IMR-90 (cell line): Measurements from ENCODE around the gene CNTNAP3. TPM values are rescaled to one million over a fixed set of nuclear protein-coding genes. Genes with fewer than 3 reads are reported as not detected.
"Not testable (repeated sequence)": the region's sequence is repeated elsewhere in the genome, so short reads cannot be mapped to it uniquely, and the experiment has no call there.

ENCODE experiments used
- ATAC-seq: fragments of 200-7000 bp; cut with Tn5 transposase; 2 replicates; pipeline ENCODE4 v1.9.1; 2020; ENCODE audit warnings: low read depth, mild to moderate bottlenecking, moderate library complexity
- BruUV-seq: library from RNA; stranded (reverse); fragments of 400-500 nt; replicated peaks from 2 replicates; lab custom pipeline; 2021; lab: Mats Ljungman, UMichigan
- CTCF ChIA-PET: fragments of 300-600 bp; formaldehyde crosslinking; extraction: SDS; loops from one replicate; lab custom pipeline; 2021; ENCODE audit warnings: antibody characterized with exemption; lab: Yijun Ruan, JAX
- POLR2A ChIA-PET: fragments of 300-600 bp; sonication (Branson Sonifier 250); formaldehyde crosslinking; loops from one replicate; lab custom pipeline; 2022; ENCODE audit warnings: antibody characterized with exemption; ENCODE audit not compliant: unreplicated experiment; lab: Charles Lee
- DNase-seq: peaks from one replicate; pipeline ENCODE4 v3.0.0; 2013
- H2AFZ ChIP-seq: replicated peaks from 2 replicates; pipeline ENCODE3; 2013; ENCODE audit warnings: low read length, mild to moderate bottlenecking; ENCODE audit not compliant: poor library complexity
- H2AK5ac ChIP-seq: 2 replicates; pipeline ENCODE4 v1.6.1; 2013; ENCODE audit warnings: low read depth, low read length, inconsistent platforms
- H2AK9ac ChIP-seq: replicated peaks from 2 replicates; pipeline ENCODE3; 2013; ENCODE audit warnings: mild to moderate bottlenecking, low read depth, low read length, moderate library complexity; ENCODE audit not compliant: poor library complexity
- H2BK120ac ChIP-seq: 2 replicates; pipeline ENCODE4 v1.6.1; 2013; ENCODE audit warnings: low read depth, low read length, inconsistent platforms
- H2BK15ac ChIP-seq: 3 replicates; pipeline ENCODE4 v1.6.1; 2013; ENCODE audit warnings: low read depth, low read length, inconsistent platforms
- H2BK20ac ChIP-seq: 2 replicates; pipeline ENCODE4 v1.6.1; 2013; ENCODE audit warnings: low read depth, mild to moderate bottlenecking, inconsistent platforms, low read length, moderate library complexity
- H2BK5ac ChIP-seq: 2 replicates; pipeline ENCODE4 v1.6.1; 2013; ENCODE audit warnings: mild to moderate bottlenecking, low read depth, low read length, inconsistent platforms; ENCODE audit not compliant: poor library complexity, severe bottlenecking
- H3K14ac ChIP-seq: replicated peaks from 2 replicates; pipeline ENCODE4 v1.6.1; 2013; ENCODE audit warnings: low read depth, low read length, inconsistent platforms
- H3K18ac ChIP-seq: 2 replicates; pipeline ENCODE4 v1.6.1; 2013; ENCODE audit warnings: low read depth, low read length, control low read depth
- H3K23ac ChIP-seq: 2 replicates; pipeline ENCODE4 v1.6.1; 2013; ENCODE audit warnings: low read depth, low read length, inconsistent platforms
- H3K27ac ChIP-seq: 2 replicates; pipeline ENCODE4 v1.5.1; 2013; ENCODE audit warnings: mild to moderate bottlenecking, control low read depth, low read length; ENCODE audit not compliant: insufficient read depth
- H3K27me3 ChIP-seq: 2 replicates; pipeline ENCODE4 v1.6.1; 2013; ENCODE audit warnings: low read length; ENCODE audit not compliant: control insufficient read depth, insufficient read depth
- H3K36me3 ChIP-seq: 2 replicates; pipeline ENCODE4 v1.6.1; 2013; ENCODE audit warnings: low read length, mixed read lengths; ENCODE audit not compliant: control insufficient read depth, insufficient read depth
- H3K4ac ChIP-seq: 2 replicates; pipeline ENCODE4 v1.6.1; 2013; ENCODE audit warnings: low read depth, low read length, inconsistent platforms
- H3K4me1 ChIP-seq: 2 replicates; pipeline ENCODE4 v1.6.1; 2013; ENCODE audit warnings: low read length, mixed read lengths; ENCODE audit not compliant: control insufficient read depth, insufficient read depth
- H3K4me2 ChIP-seq: 2 replicates; pipeline ENCODE4 v1.6.1; 2013; ENCODE audit warnings: low read depth, mild to moderate bottlenecking, control low read depth, low read length, moderate library complexity
- H3K4me3 ChIP-seq: 2 replicates; pipeline ENCODE4 v1.5.1; 2013; ENCODE audit warnings: low read depth, mild to moderate bottlenecking, control low read depth, low read length, moderate library complexity; ENCODE audit not compliant: insufficient read depth
- H3K56ac ChIP-seq: 2 replicates; pipeline ENCODE4 v1.6.1; 2013; ENCODE audit warnings: low read length, inconsistent platforms; ENCODE audit not compliant: insufficient read depth; ENCODE audit errors: extremely low read depth
- H3K79me1 ChIP-seq, 2 experiments: 2 replicates each; pipeline ENCODE4 v1.6.1; 2013; ENCODE audit warnings: low read length in 2 of 2, inconsistent platforms in 1 of 2, low read depth in 1 of 2
- H3K9ac ChIP-seq: 2 replicates; pipeline ENCODE4 v1.6.1; 2013; ENCODE audit warnings: low read depth, low read length, control low read depth
- H3K9me1 ChIP-seq: 2 replicates; pipeline ENCODE4 v1.6.1; 2013; ENCODE audit warnings: low read length, inconsistent platforms; ENCODE audit not compliant: insufficient read depth
- H3K9me3 ChIP-seq: 2 replicates; pipeline ENCODE4 v1.6.1; 2013; ENCODE audit warnings: low read length; ENCODE audit not compliant: control insufficient read depth, insufficient read depth
- H4K20me1 ChIP-seq: 2 replicates; pipeline ENCODE4 v1.6.1; 2013; ENCODE audit warnings: low read length, inconsistent platforms; ENCODE audit not compliant: insufficient read depth
- H4K5ac ChIP-seq: 2 replicates; pipeline ENCODE4 v1.6.1; 2013; ENCODE audit warnings: mild to moderate bottlenecking, low read depth, low read length, control low read depth
- H4K8ac ChIP-seq, 2 experiments: 2 replicates each; pipeline ENCODE4 v1.6.1; 2013; ENCODE audit warnings: low read depth in 2 of 2, low read length in 2 of 2, control low read depth in 1 of 2, inconsistent platforms in 1 of 2
- H4K91ac ChIP-seq: 2 replicates; pipeline ENCODE4 v1.6.1; 2013; ENCODE audit warnings: low read depth, low read length, inconsistent platforms; ENCODE audit not compliant: insufficient read depth
- dilution Hi-C: fragments of 300-500 bp; cut with HindIII; formaldehyde crosslinking; loops from one replicate; pipeline ENCODE4 v1.14.3; 2018; ENCODE audit warnings: low sequenced_read_pairs; ENCODE audit not compliant: unreplicated experiment
- in situ Hi-C: fragments of 300-500 bp; cut with MboI; formaldehyde crosslinking; loops from 3 replicates; pipeline ENCODE4 v1.14.3; 2019; ENCODE audit warnings: low sequenced_read_pairs, inconsistent platforms, mixed read lengths
- intact Hi-C: fragments of 100-400 bp; cut with micrococcal nuclease; formaldehyde crosslinking; loops from 2 replicates; pipeline ENCODE4 v1.10.0; 2022
- polyA plus RNA-seq, 3 experiments: library from polyadenylated mRNA; depleted of rRNA; stranded (reverse); fragments of >200 nt; gene quantifications; 2 replicates each; pipeline ENCODE4 v1.2.3, GENCODE V29; 2012; ENCODE audit warnings: low replicate concordance in 1 of 3
- total RNA-seq: library from RNA; depleted of rRNA; stranded (reverse); fragments of >200 nt; gene quantifications from 2 replicates; pipeline ENCODE4 v1.2.3, GENCODE V29; 2012

Gene CNTNAP3
- total and polyA plus RNA-seq, 2 of the 4 experiments (the other 2 are of a cell fraction): 0.90 to 1.2 TPM

DNA sequence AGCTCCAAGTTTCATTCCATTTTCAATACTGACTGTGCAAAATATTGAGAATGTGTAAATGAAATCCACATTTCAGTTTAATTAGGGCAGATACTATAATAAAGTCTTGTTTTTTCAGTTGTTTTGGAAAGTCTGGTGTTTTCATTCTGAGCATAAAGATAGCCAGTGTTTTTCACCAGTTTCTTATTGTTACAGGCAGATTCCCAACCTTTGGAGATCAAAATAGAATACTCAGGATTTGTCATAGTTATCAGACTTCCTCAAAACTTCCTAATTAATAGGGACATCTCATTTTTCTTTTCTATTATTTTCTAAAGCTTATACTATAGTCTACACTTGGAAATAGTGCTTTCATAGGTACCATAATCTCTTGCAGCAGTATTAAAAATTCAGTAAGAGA is 176.2 kb downstream of the CNTNAP3 start:
- H2AK5ac ChIP-seq, H2BK15ac ChIP-seq, H2BK20ac ChIP-seq, H3K56ac ChIP-seq, H3K27ac ChIP-seq, intact Hi-C loops, H3K79me1 ChIP-seq, in situ Hi-C loops, H3K4ac ChIP-seq, H3K4me1 ChIP-seq, H3K18ac ChIP-seq, H2BK120ac ChIP-seq, H2BK5ac ChIP-seq, H3K4me2 ChIP-seq, H3K36me3 ChIP-seq, H4K20me1 ChIP-seq, H2AK9ac ChIP-seq, DNase-seq, H3K9ac ChIP-seq, H4K91ac ChIP-seq, H3K23ac ChIP-seq, H3K4me3 ChIP-seq, H4K8ac ChIP-seq, CTCF ChIA-PET, H3K27me3 ChIP-seq, POLR2A ChIA-PET, BruUV-seq, dilution Hi-C loops, H3K9me3 ChIP-seq, H2AFZ ChIP-seq, H3K9me1 ChIP-seq, H3K14ac ChIP-seq, H4K5ac ChIP-seq, ATAC-seq: not testable (repeated sequence)
